Tibial nerve (tissue), 4 donors: ENCODE measurements around the gene MFN1. TPM values are rescaled to one million over a fixed set of nuclear protein-coding genes. Genes with fewer than 3 reads are reported as not detected.

Experiments used
- DNase-seq, 2 donors: peaks; one replicate each; pipeline ENCODE4 v3.0.0-alpha.2; 2019; ENCODE audit warnings: low spot score in 2 of 2
- H3K27ac ChIP-seq, 4 donors: fragments of 200-600 bp; sonication (generic) in 3 of 4; one replicate each; pipeline ENCODE4 v1.5.1; 2017 to 2019; ENCODE audit warnings: mild to moderate bottlenecking in 1 of 4
- H3K27me3 ChIP-seq, 2 donors: fragments of 200-600 bp; sonication (generic) in 1 of 2; one replicate each; pipeline versions ENCODE4 v1.5.1 to v1.6.0; 2017 to 2019
- H3K36me3 ChIP-seq, 3 donors: fragments of 200-600 bp; sonication (generic); one replicate each; pipeline ENCODE4 v1.5.1; 2018 to 2019
- H3K4me1 ChIP-seq, 4 donors: fragments of 200-600 bp; sonication (generic) in 3 of 4; one replicate each; pipeline ENCODE4 v1.5.1; 2017 to 2019
- H3K4me3 ChIP-seq, 4 donors: fragments of 200-600 bp; sonication (generic) in 3 of 4; one replicate each; pipeline ENCODE4 v1.5.1; 2017 to 2019; ENCODE audit warnings: mild to moderate bottlenecking in 1 of 4, moderate library complexity in 1 of 4
- H3K9me3 ChIP-seq, 4 donors: fragments of 200-600 bp; sonication (generic) in 3 of 4; one replicate each; pipeline ENCODE4 v1.5.1; 2017 to 2019
- EP300 ChIP-seq, 2 donors: sonication (generic); formaldehyde crosslinking; IDR thresholded peaks; one replicate each; pipeline ENCODE4 v1.6.1; 2017; ENCODE audit warnings: antibody characterized with exemption in 2 of 2, mild to moderate bottlenecking in 1 of 2
- POLR2A ChIP-seq, 2 donors: fragments of 450-650 bp; IDR thresholded peaks; one replicate each; pipeline ENCODE4 v1.6.1; 2017; ENCODE audit warnings: antibody characterized with exemption in 2 of 2, mild to moderate bottlenecking in 2 of 2, moderate library complexity in 2 of 2
- WGBS, 2 donors: methylation state at CpG; one replicate each; pipeline ENCODE4 v1.1.5; 2018; 5-methylcytosine and 5-hydroxymethylcytosine counted together
- total RNA-seq, 4 donors: library from RNA; depleted of rRNA; stranded (reverse); fragments of >200 nt; gene quantifications; one replicate each; pipeline ENCODE4 v1.1.0, GENCODE V29; 2016
- TF ChIP-seq, protein P1 (sequence below), 5 experiments: fragments of 200-600 bp in 3 of 5; fragments of 450-650 bp in 2 of 5; sonication (generic) in 3 of 5; IDR thresholded peaks; one replicate each; pipeline ENCODE4 v1.5.1; 2016 to 2019; ENCODE audit warnings: antibody characterized with exemption in 5 of 5, mild to moderate bottlenecking in 3 of 5, moderate library complexity in 2 of 5

MFN1 gene
- total RNA-seq, 4 donors from 2014 or later = 20.0 to 41.7 (median 39.2) TPM

GRCh38 chr3:179373938-179374337 lies 26.4 kb downstream of the MFN1 start:
- WGBS, 2 donors = 97% methylated on average over 6 of the region's 6 CpGs
- TF ChIP-seq EP300 (IDR thresholded peaks at IDR 0.05) (no peak), POLR2A (IDR thresholded peaks at IDR 0.05) (no peak)
- TF ChIP-seq, protein P1, sequence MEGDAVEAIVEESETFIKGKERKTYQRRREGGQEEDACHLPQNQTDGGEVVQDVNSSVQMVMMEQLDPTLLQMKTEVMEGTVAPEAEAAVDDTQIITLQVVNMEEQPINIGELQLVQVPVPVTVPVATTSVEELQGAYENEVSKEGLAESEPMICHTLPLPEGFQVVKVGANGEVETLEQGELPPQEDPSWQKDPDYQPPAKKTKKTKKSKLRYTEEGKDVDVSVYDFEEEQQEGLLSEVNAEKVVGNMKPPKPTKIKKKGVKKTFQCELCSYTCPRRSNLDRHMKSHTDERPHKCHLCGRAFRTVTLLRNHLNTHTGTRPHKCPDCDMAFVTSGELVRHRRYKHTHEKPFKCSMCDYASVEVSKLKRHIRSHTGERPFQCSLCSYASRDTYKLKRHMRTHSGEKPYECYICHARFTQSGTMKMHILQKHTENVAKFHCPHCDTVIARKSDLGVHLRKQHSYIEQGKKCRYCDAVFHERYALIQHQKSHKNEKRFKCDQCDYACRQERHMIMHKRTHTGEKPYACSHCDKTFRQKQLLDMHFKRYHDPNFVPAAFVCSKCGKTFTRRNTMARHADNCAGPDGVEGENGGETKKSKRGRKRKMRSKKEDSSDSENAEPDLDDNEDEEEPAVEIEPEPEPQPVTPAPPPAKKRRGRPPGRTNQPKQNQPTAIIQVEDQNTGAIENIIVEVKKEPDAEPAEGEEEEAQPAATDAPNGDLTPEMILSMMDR (IDR thresholded peaks at IDR 0.05) = no peak

GRCh38 chr3:179375091-179375999 lies 27.8 kb downstream of the MFN1 start:
- no peak for TF ChIP-seq POLR2A (IDR thresholded peaks at IDR 0.05)
- no peak for TF ChIP-seq EP300 (IDR thresholded peaks at IDR 0.05)
- TF ChIP-seq, protein P1 (IDR thresholded peaks at IDR 0.05) = no peak
- WGBS, 2 donors = 75 to 77% methylated on average over 12 of the region's 12 CpGs
- no peak for DNase-seq
- Histone ChIP-seq H3K36me3 (peaks cover 0 to 72% (median 14%) of the 10 kb centered on the region in 3 donors), H3K4me1 (no peaks in the 10 kb centered on the region), H3K9me3 (no peaks in the 10 kb centered on the region), H3K27ac (no peak overlapping the region), H3K27me3 (no peaks in the 10 kb centered on the region), H3K4me3 (no peak overlapping the region)

More at GRCh38 chr3:179373938-179374337, 26.4 kb downstream of the MFN1 start:
- no peak overlapping the region for H3K4me3 ChIP-seq
- no peak overlapping the region for H3K27ac ChIP-seq
- H3K9me3 ChIP-seq = no peaks in the 10 kb centered on the region
- no peak for DNase-seq
- H3K36me3 ChIP-seq = peaks cover 0 to 65% (median 7%) of the 10 kb centered on the region in 3 donors
- H3K27me3 ChIP-seq = no peaks in the 10 kb centered on the region
- no peaks in the 10 kb centered on the region for H3K4me1 ChIP-seq

DNA sequence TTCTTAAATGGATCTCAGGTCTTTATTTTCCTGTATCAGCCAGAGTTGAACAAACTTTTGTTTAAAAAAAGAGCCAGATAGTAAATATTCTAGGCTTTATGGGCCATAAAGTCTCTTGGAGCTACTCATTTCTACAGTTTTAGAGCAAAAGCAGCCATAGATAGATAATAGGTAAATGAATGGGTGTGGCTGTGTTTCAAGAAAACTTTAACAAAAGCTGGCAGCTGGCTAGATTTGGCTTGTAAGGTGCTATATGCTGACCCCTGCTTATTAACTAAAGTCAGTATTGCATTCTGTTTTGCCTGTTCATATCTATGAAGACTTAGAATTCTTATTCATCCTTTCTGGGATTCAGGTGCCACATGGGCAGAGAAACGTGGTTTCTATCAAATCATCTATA lies 29.0 kb downstream of the MFN1 start:
- 93 to 98% methylated on average over 1 of the region's 1 CpG for WGBS, 2 donors
- no peaks in the 10 kb centered on the region for H3K27me3 ChIP-seq
- TF ChIP-seq EP300 (IDR thresholded peaks at IDR 0.05) = no peak
- TF ChIP-seq, protein P1 (IDR thresholded peaks at IDR 0.05) = no peak
- H3K27ac ChIP-seq = no peak overlapping the region
- no peaks in the 10 kb centered on the region for H3K9me3 ChIP-seq
- DNase-seq = no peak
- peaks cover 0 to 73% (median 17%) of the 10 kb centered on the region in 3 donors for H3K36me3 ChIP-seq
- H3K4me3 ChIP-seq = no peak overlapping the region
- no peaks in the 10 kb centered on the region for H3K4me1 ChIP-seq

DNA sequence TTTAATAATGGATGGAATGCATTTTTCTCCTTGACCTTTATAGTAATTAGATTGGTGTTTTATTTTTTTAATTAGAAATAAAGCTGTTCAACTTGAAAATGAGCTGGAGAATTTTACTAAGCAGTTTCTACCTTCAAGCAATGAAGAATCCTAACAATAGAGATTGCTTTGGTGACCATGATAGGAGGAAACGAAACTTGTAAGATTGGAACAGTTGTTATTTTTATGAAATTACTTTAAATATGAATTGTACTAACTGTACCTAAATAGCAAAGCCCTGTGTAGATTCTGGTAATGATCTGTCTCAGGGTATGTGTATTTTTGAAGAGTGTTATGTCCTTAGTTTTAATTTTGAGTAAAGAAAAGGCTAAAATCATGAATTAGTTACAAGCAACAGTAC lies 44.4 kb downstream of the MFN1 start:
- no peaks in the 10 kb centered on the region for H3K27me3 ChIP-seq
- no peak overlapping the region for H3K27ac ChIP-seq
- H3K9me3 ChIP-seq = no peaks in the 10 kb centered on the region
- no peaks in the 10 kb centered on the region for H3K4me1 ChIP-seq
- peaks cover 0 to 74% (median 0%) of the 10 kb centered on the region in 3 donors for H3K36me3 ChIP-seq
- no peak for TF ChIP-seq EP300 (IDR thresholded peaks at IDR 0.05)
- TF ChIP-seq, protein P1 (IDR thresholded peaks at IDR 0.05) = no peak
- no peak for TF ChIP-seq POLR2A (IDR thresholded peaks at IDR 0.05)
- H3K4me3 ChIP-seq = no peak overlapping the region
- WGBS, 2 donors = 76 to 82% methylated on average over 1 of the region's 1 CpG
- no peak for DNase-seq

- WGBS, 2 donors = 66 to 79% methylated on average over 2 of the region's 2 CpGs
- Histone ChIP-seq H3K4me3 (no peak overlapping the region), H3K27me3 (no peaks in the 10 kb centered on the region), H3K9me3 (no peaks in the 10 kb centered on the region), H3K4me1 (peaks cover 0 to 7% (median 0%) of the 10 kb centered on the region in 4 donors), H3K27ac (no peak overlapping the region), H3K36me3 (peaks cover 0 to 51% (median 0%) of the 10 kb centered on the region in 3 donors)
- TF ChIP-seq EP300 (IDR thresholded peaks at IDR 0.05) = no peak
- TF ChIP-seq, protein P1 (IDR thresholded peaks at IDR 0.05) = no peak
- no peak for TF ChIP-seq POLR2A (IDR thresholded peaks at IDR 0.05)
- no peak for DNase-seq
These were observed 51.2 kb downstream of the MFN1 start for GRCh38 chr3:179398574-179399231.
